Mesenchymal stem cell (in vitro differentiated cells and primary cell): ENCODE results near the gene NHSL1. TPM values are rescaled to one million over a fixed set of nuclear protein-coding genes. Genes with fewer than 3 reads are reported as not detected.

Experiments used
- small RNA-seq: library from polyadenylated mRNA; stranded (forward); fragments of <200 nt; extraction: miRNeasy Mini kit (QIAGEN cat#:217004); gene quantifications from one replicate; pipeline ENCODE3, GENCODE V24; 2013; ENCODE audit warnings: low read depth

The NHSL1 gene

Small RNA genes lying within 50 kb of the gene (small RNA-seq; reads per million reads assigned to genes)
- gene AL031003.1 (not detected), gene AL391669.1 (not detected), gene MIR3145 (5.5 reads per million, percentile 59 among the genes with 10 or more reads in this experiment)
